HCT116 (cell line): ENCODE results near the gene LRRFIP1. TPM values are rescaled to one million over a fixed set of nuclear protein-coding genes. Genes with fewer than 3 reads are reported as not detected.

Source experiments
- ATAC-seq: fragments of 200-7000 bp; cut with Tn5 transposase; 2 replicates; pipeline ENCODE4 v1.9.1; 2020; ENCODE audit warnings: mild to moderate bottlenecking, moderate library complexity
- BruUV-seq: library from RNA; stranded (reverse); fragments of 400-500 nt; replicated peaks from 2 replicates; lab custom pipeline; 2021; lab: Mats Ljungman, UMichigan
- CTCF ChIA-PET: fragments of 300-600 bp; sonication (Branson Sonifier 250); formaldehyde crosslinking; loops from one replicate; lab custom pipeline; 2021; ENCODE audit warnings: antibody characterized with exemption; lab: Charles Lee
- POLR2A ChIA-PET: fragments of 300-600, 350-600 bp; sonication (Branson Sonifier 250); formaldehyde crosslinking; loops from one replicate; lab custom pipeline; 2021; ENCODE audit warnings: antibody characterized with exemption; lab: Charles Lee
- RAD21 ChIA-PET, 2 experiments: fragments of 300-600 bp; sonication (Branson Sonifier 250); formaldehyde crosslinking; loops; one replicate each; lab custom pipeline; 2023; ENCODE audit warnings: low total read pairs in 2 of 2; ENCODE audit not compliant: uncharacterized antibody in 2 of 2, unreplicated experiment in 2 of 2, low non-redundant PET in 1 of 2; lab: Charles Lee
- DNase-seq: peaks from one replicate; pipeline ENCODE4 v3.0.0-alpha.2; 2010; ENCODE audit warnings: low read depth, low spot score
- H2AFZ ChIP-seq: fragments of 200-600 bp; shearing (Covaris generic), sonication (generic); 2 replicates; pipeline ENCODE4 v1.6.1; 2017; ENCODE audit warnings: low read depth, mixed run types, mixed read lengths, antibody characterized with exemption, low read length; ENCODE audit not compliant: poor library complexity, severe bottlenecking
- H3K27ac ChIP-seq: 2 replicates; pipeline ENCODE4 v1.5.1; 2012; ENCODE audit warnings: low read depth, low read length
- H3K27me3 ChIP-seq: fragments of 200-600 bp; sonication (generic); 2 replicates; pipeline ENCODE4 v1.6.1; 2016; ENCODE audit warnings: mixed run types, low read length, mixed read lengths; ENCODE audit not compliant: insufficient read depth
- H3K36me3 ChIP-seq, 2 experiments: fragments of 200-500 bp in 1 of 2; fragments of 200-600 bp in 1 of 2; sonication (Bioruptor generic) in 1 of 2; sonication (generic) in 1 of 2; 2 replicates each; pipeline versions ENCODE4 v1.5.1 to v1.6.1; 2014 to 2016; ENCODE audit warnings: low read length in 2 of 2, inconsistent platforms in 1 of 2, mixed read lengths in 1 of 2, mixed run types in 1 of 2; ENCODE audit not compliant: insufficient read depth in 2 of 2, control insufficient read depth in 1 of 2
- H3K4me1 ChIP-seq, 2 experiments: fragments of 200-600 bp in 1 of 2; sonication (generic) in 1 of 2; 2 replicates each; pipeline versions ENCODE4 v1.5.1 to v1.6.1; 2012 to 2017; ENCODE audit warnings: low read length in 2 of 2, inconsistent platforms in 1 of 2, mild to moderate bottlenecking in 1 of 2, mixed read lengths in 1 of 2, mixed run types in 1 of 2, moderate library complexity in 1 of 2; ENCODE audit not compliant: insufficient read depth in 2 of 2, control insufficient read depth in 1 of 2
- H3K4me2 ChIP-seq: fragments of 200-600 bp; sonication (generic); 2 replicates; pipeline ENCODE4 v1.6.1; 2017; ENCODE audit warnings: mixed run types, low read length, mixed read lengths
- H3K4me3 ChIP-seq, 2 experiments: fragments of 200-600 bp in 1 of 2; sonication (generic) in 1 of 2; replicated peaks in 1 of 2; 2 replicates each; pipeline ENCODE4 v1.5.1; 2011 to 2016; ENCODE audit warnings: low read length in 2 of 2, control low read depth in 1 of 2, low read depth in 1 of 2, mild to moderate bottlenecking in 1 of 2, mixed read lengths in 1 of 2, mixed run types in 1 of 2
- H3K79me2 ChIP-seq: fragments of 200-600 bp; sonication (generic); 2 replicates; pipeline ENCODE4 v1.6.1; 2017; ENCODE audit warnings: mild to moderate bottlenecking, mixed run types, low read length, moderate library complexity, mixed read lengths; ENCODE audit not compliant: insufficient read depth
- H3K9ac ChIP-seq: fragments of 200-600 bp; sonication (generic); 2 replicates; pipeline ENCODE4 v1.6.1; 2016; ENCODE audit warnings: low read length, mixed read lengths
- H3K9me2 ChIP-seq: fragments of 200-600 bp; sonication (generic), shearing (Covaris generic); 2 replicates; pipeline ENCODE4 v1.6.1; 2017; ENCODE audit warnings: mixed run types, mild to moderate bottlenecking, moderate library complexity; ENCODE audit not compliant: insufficient read depth
- H3K9me3 ChIP-seq, 2 experiments: fragments of 200-500 bp in 1 of 2; fragments of 200-600 bp in 1 of 2; sonication (Bioruptor generic) in 1 of 2; sonication (generic) in 1 of 2; 2 replicates each; pipeline ENCODE4 v1.6.1; 2014 to 2017; ENCODE audit warnings: low read length in 2 of 2, mixed read lengths in 2 of 2, inconsistent platforms in 1 of 2, low read depth in 1 of 2, mild to moderate bottlenecking in 1 of 2, mixed run types in 1 of 2, moderate library complexity in 1 of 2; ENCODE audit not compliant: control insufficient read depth in 1 of 2, insufficient read depth in 1 of 2
- H4K20me1 ChIP-seq: fragments of 200-600 bp; sonication (generic), shearing (Covaris generic); 2 replicates; pipeline ENCODE4 v1.6.1; 2017; ENCODE audit warnings: mixed run types, mild to moderate bottlenecking, moderate library complexity; ENCODE audit not compliant: insufficient read depth
- CTCF ChIP-seq, 3 experiments: fragments of 200-600 bp in 1 of 3; sonication (generic) in 1 of 3; IDR thresholded peaks in 2 of 3; conservative IDR thresholded peaks in 1 of 3; 2 replicates each; pipeline ENCODE4 v1.5.1; 2012 to 2017; ENCODE audit warnings: low read depth in 2 of 3, low read length in 2 of 3, antibody characterized with exemption in 1 of 3, borderline replicate concordance in 1 of 3, control low read depth in 1 of 3, mild to moderate bottlenecking in 1 of 3, mixed read lengths in 1 of 3, mixed run types in 1 of 3, moderate library complexity in 1 of 3; ENCODE audit not compliant: insufficient read depth in 1 of 3
- EZH2phosphoT487 ChIP-seq: fragments of 200-600 bp; IDR thresholded peaks from 2 replicates; pipeline ENCODE4 v1.6.1; 2018; ENCODE audit warnings: antibody characterized with exemption, borderline replicate concordance
- FOSL1 ChIP-seq: IDR thresholded peaks from 2 replicates; pipeline ENCODE4 v1.6.1; 2012; ENCODE audit warnings: low read depth
- MAX ChIP-seq: IDR thresholded peaks from 2 replicates; pipeline ENCODE4 v1.6.1; 2012
- POLR2A ChIP-seq: IDR thresholded peaks from 2 replicates; pipeline ENCODE4 v1.7.0; 2011; ENCODE audit warnings: borderline replicate concordance; ENCODE audit not compliant: insufficient read depth, insufficient read length; ENCODE audit errors: extremely low read depth
- POLR2AphosphoS5 ChIP-seq: IDR thresholded peaks from 2 replicates; pipeline ENCODE4 v1.6.1; 2011; ENCODE audit warnings: mild to moderate bottlenecking, low read depth, low read length, moderate library complexity
- SRF ChIP-seq: IDR thresholded peaks from 2 replicates; pipeline ENCODE4 v1.6.1; 2012; ENCODE audit warnings: low read depth
- ZNF274 ChIP-seq: fragments of 200-500 bp; sonication (Bioruptor generic); IDR thresholded peaks from 2 replicates; pipeline ENCODE4 v1.6.1; 2014; ENCODE audit warnings: mild to moderate bottlenecking, low read depth, low read length, inconsistent platforms
- intact Hi-C: fragments of 100-400 bp; cut with micrococcal nuclease; formaldehyde crosslinking; loops from 2 replicates; pipeline ENCODE4 v1.10.0; 2022
- total RNA-seq: library from RNA; stranded (reverse); gene quantifications from one replicate; pipeline ENCODE4 v1.2.1, GENCODE V29; 2021; ENCODE audit not compliant: unreplicated experiment

The LRRFIP1 gene
- total RNA-seq, 1 experiment from 2014 or later, result 76.9 TPM

DNA sequence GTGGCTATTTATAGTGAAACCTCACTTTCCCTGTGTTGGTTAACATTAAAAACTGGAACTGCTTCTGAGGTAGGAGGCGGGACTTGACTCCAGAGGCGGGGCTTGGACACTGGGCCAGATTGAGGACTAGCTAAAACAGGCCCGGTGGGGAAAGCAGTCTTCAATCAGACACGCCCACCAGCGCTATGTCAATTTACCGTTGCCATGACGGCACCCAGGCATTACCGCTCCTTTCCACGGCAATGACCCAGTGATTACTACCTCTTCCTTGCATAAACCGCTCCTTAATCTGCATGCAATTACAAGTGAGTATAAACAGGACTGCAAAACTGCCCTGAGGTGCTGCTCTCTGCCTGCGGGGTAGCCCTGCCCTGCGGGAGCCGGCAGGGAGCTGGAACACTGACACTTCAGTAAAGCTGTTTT, 35.3 kb downstream of the LRRFIP1 start:
- Histone ChIP-seq H3K27me3 (0 out of 2 replicates have a peak, but pooled peaks cover 3% of the 10 kb centered on the region), H2AFZ (peak overlapping the region; percentile 82), H3K9ac (no peak overlapping the region), H3K9me2 (no peaks in the 10 kb centered on the region), H3K36me3 (no peaks in the 10 kb centered on the region), H3K4me1 (peaks cover 6 to 9% of the 10 kb centered on the region in 2 experiments), H4K20me1 (no peaks in the 10 kb centered on the region), H3K79me2 (no peaks in the 10 kb centered on the region), H3K4me2 (peak overlapping the region; percentile 52)
- ChIA-PET CTCF (interaction anchor here (1.0 to 1.8 kb wide), 2 partner anchors 11 to 23 kb away, joined by 3 to 16 read pairs; no protein-coding TSS in a partner anchor), POLR2A (no interaction called here), RAD21 (no interaction called here)
- peak; percentile 96 for ATAC-seq
- intact Hi-C loops, result no loop called here
- peak; percentile 61 for DNase-seq
- no TSS peak for BruUV-seq
- no peak for TF ChIP-seq POLR2AphosphoS5
- TF ChIP-seq FOSL1, result no peak
- no peak for TF ChIP-seq ZNF274
- no peak for TF ChIP-seq CTCF (IDR thresholded peaks at IDR 0.05 in 2 of 3, conservative IDR thresholded peaks at IDR 0.05 in 1 of 3; ENCODE audit: borderline replicate concordance in 1 of 3, insufficient read depth in 1 of 3, low read depth in 2 of 3, low read length in 2 of 3)
- TF ChIP-seq MAX, result no peak
- TF ChIP-seq POLR2A, result no peak
- no peak for TF ChIP-seq SRF
- TF ChIP-seq EZH2phosphoT487, result no peak
- TF ChIP-seq, all 23 proteins: peak for 0
- no peak overlapping the region for H3K4me3 ChIP-seq
- H3K9me3 ChIP-seq, result no peaks in the 10 kb centered on the region
- no peak overlapping the region for H3K27ac ChIP-seq
